Sigmoid colon (tissue), 4 donors: ENCODE measurements around the gene SPEF2.

Experiments
- CTCF ChIP-seq, 4 experiments: fragments of 450-650 bp in 3 of 4; fragments of 200-600 bp in 1 of 4; IDR thresholded peaks; one replicate each; pipeline ENCODE4 v1.5.1; 2016 to 2019; ENCODE audit warnings: antibody characterized with exemption in 4 of 4, mild to moderate bottlenecking in 3 of 4, moderate library complexity in 2 of 4
- POLR2A ChIP-seq, 2 donors: fragments of 450-650 bp; IDR thresholded peaks; one replicate each; pipeline ENCODE4 v1.6.1; 2016; ENCODE audit warnings: antibody characterized with exemption in 2 of 2, mild to moderate bottlenecking in 2 of 2, moderate library complexity in 2 of 2
- POLR2AphosphoS5 ChIP-seq, 4 donors: sonication (generic); formaldehyde crosslinking; IDR thresholded peaks; one replicate each; pipeline ENCODE4 v1.6.1; 2017; ENCODE audit warnings: antibody characterized with exemption in 4 of 4

GRCh38 chr5:35753500-35753899, 135.8 kb downstream of the SPEF2 start:
- TF ChIP-seq POLR2A (IDR thresholded peaks at IDR 0.05): no peak
- no peak for TF ChIP-seq CTCF (IDR thresholded peaks at IDR 0.05)
- TF ChIP-seq POLR2AphosphoS5 (IDR thresholded peaks at IDR 0.05): no peak
